ENCODE results near the gene TSPAN15. TPM values are rescaled to one million over a fixed set of nuclear protein-coding genes. Genes with fewer than 3 reads are reported as not detected.

Gene TSPAN15
- total RNA-seq, 3 donors from 2014 or later = 53.3 to 89.5 (median 65.0) TPM

GRCh38 chr10:69491611-69492010, 40.3 kb downstream of the TSPAN15 start:
- DNase-seq (ENCODE audit: low spot score in 2 of 2) = peak in 1 of 2 donors; percentile 42
- no peaks in the 10 kb centered on the region for H3K4me1 ChIP-seq
- no peak overlapping the region for H3K4me3 ChIP-seq
- TF ChIP-seq POLR2A (IDR thresholded peaks at IDR 0.05) (no peak), CTCF (IDR thresholded peaks at IDR 0.05) (no peak), POLR2AphosphoS5 (IDR thresholded peaks at IDR 0.05) (no peak)
- H3K36me3 ChIP-seq = no peaks in the 10 kb centered on the region
- H3K27me3 ChIP-seq = no peaks in the 10 kb centered on the region
- peaks cover 0 to 5% of the 10 kb centered on the region in 2 donors for H3K9me3 ChIP-seq
- H3K27ac ChIP-seq = no peak overlapping the region
- intact Hi-C loops (cut with DNase I; ENCODE audit: low total_unique reads) = no loop called here

- intact Hi-C loops (cut with DNase I; ENCODE audit: low total_unique reads) = no loop called here
- Histone ChIP-seq H3K4me3 (no peak overlapping the region), H3K27ac (no peak overlapping the region), H3K4me1 (no peaks in the 10 kb centered on the region), H3K9me3 (peaks cover 0 to 5% of the 10 kb centered on the region in 2 donors), H3K36me3 (no peaks in the 10 kb centered on the region), H3K27me3 (no peaks in the 10 kb centered on the region)
- TF ChIP-seq POLR2A (IDR thresholded peaks at IDR 0.05) (no peak), CTCF (IDR thresholded peaks at IDR 0.05) (no peak), POLR2AphosphoS5 (IDR thresholded peaks at IDR 0.05) (no peak)
- peak in 1 of 2 donors; percentile 34 for DNase-seq (ENCODE audit: low spot score in 2 of 2)
Measured at GRCh38 chr10:69492091-69492745, 41.0 kb downstream of the TSPAN15 start.

- peak in 1 of 2 donors; percentile 43 for DNase-seq (ENCODE audit: low spot score in 2 of 2)
- no peak overlapping the region for H3K27ac ChIP-seq
- no peaks in the 10 kb centered on the region for H3K27me3 ChIP-seq
- TF ChIP-seq POLR2AphosphoS5 (IDR thresholded peaks at IDR 0.05) = no peak
- TF ChIP-seq POLR2A (IDR thresholded peaks at IDR 0.05) = no peak
- TF ChIP-seq CTCF (IDR thresholded peaks at IDR 0.05) = no peak
- intact Hi-C loops (cut with DNase I; ENCODE audit: low total_unique reads) = no loop called here
- no peak overlapping the region for H3K4me3 ChIP-seq
- H3K9me3 ChIP-seq = peaks cover 0 to 5% of the 10 kb centered on the region in 2 donors
- no peaks in the 10 kb centered on the region for H3K36me3 ChIP-seq
- H3K4me1 ChIP-seq = no peaks in the 10 kb centered on the region
Measured at GRCh38 chr10:69492746-69493462, 41.6 kb downstream of the TSPAN15 start.

GRCh38 chr10:69494626-69495558, 43.6 kb downstream of the TSPAN15 start:
- Histone ChIP-seq H3K9me3 (no peaks in the 10 kb centered on the region), H3K36me3 (no peaks in the 10 kb centered on the region), H3K27ac (peak overlapping the region; percentile 48 to 60), H3K4me3 (no peak overlapping the region), H3K27me3 (no peaks in the 10 kb centered on the region), H3K4me1 (no peaks in the 10 kb centered on the region)
- no peak for TF ChIP-seq POLR2A (IDR thresholded peaks at IDR 0.05)
- TF ChIP-seq CTCF (IDR thresholded peaks at IDR 0.05) = no peak
- intact Hi-C loops (cut with DNase I; ENCODE audit: low total_unique reads) = no loop called here
- peak in 1 of 2 donors; percentile 52 for DNase-seq (ENCODE audit: low spot score in 2 of 2)

All from breast epithelium (tissue), 4 donors.